HepG2 (cell line): Measurements from ENCODE around the gene UBQLN4. TPM values are rescaled to one million over a fixed set of nuclear protein-coding genes. Genes with fewer than 3 reads are reported as not detected.

Experiments used
- CREB1 ChIP-seq, 2 experiments: fragments of 450-650 bp in 1 of 2; IDR thresholded peaks; 2 replicates each; pipeline ENCODE4 v1.6.1; 2016 to 2017; ENCODE audit warnings: control low read depth in 1 of 2, mild to moderate bottlenecking in 1 of 2, missing compliant biosample characterization in 1 of 2, missing genetic modification characterization in 1 of 2
- EP300 ChIP-seq, 3 experiments: sonication (generic) in 1 of 3; formaldehyde crosslinking in 1 of 3; IDR thresholded peaks; 2 replicates each; pipeline versions ENCODE4 v1.5.1 to v1.6.1; 2011 to 2020; ENCODE audit warnings: low read depth in 2 of 3, low read length in 2 of 3, borderline replicate concordance in 1 of 3, improper control_type of control experiment in 1 of 3, mild to moderate bottlenecking in 1 of 3, missing genetic modification reagents in 1 of 3, moderate library complexity in 1 of 3
- HNRNPL ChIP-seq: fragments of 200-400 bp; formaldehyde crosslinking; IDR thresholded peaks from 2 replicates; pipeline ENCODE4 v1.6.1; 2017; ENCODE audit warnings: mild to moderate bottlenecking, low read depth, low read length
- KDM6A ChIP-seq: IDR thresholded peaks from 2 replicates; pipeline ENCODE4 v1.6.1; 2016; ENCODE audit warnings: low read depth
- MYC ChIP-seq: sonication (generic); formaldehyde crosslinking; IDR thresholded peaks from 2 replicates; pipeline ENCODE4 v1.9.0; 2021; ENCODE audit warnings: missing genetic modification reagents, borderline replicate concordance
- NFYC ChIP-seq: IDR thresholded peaks from 2 replicates; pipeline ENCODE4 v1.6.1; 2016; ENCODE audit warnings: missing genetic modification reagents, missing compliant biosample characterization
- RBFOX2 ChIP-seq: fragments of 200-400 bp; formaldehyde crosslinking; IDR thresholded peaks from 2 replicates; pipeline ENCODE4 v1.6.1; 2017; ENCODE audit warnings: low read depth, mild to moderate bottlenecking, low read length
- SRY ChIP-seq: sonication (generic); formaldehyde crosslinking; IDR thresholded peaks from 2 replicates; pipeline ENCODE4 v1.8.0; 2022; ENCODE audit warnings: mild to moderate bottlenecking, missing genetic modification reagents
- ZNF20 ChIP-seq: sonication (generic); formaldehyde crosslinking; IDR thresholded peaks from 2 replicates; pipeline ENCODE4 v1.4.0; 2020; ENCODE audit warnings: mild to moderate bottlenecking, moderate library complexity, missing genetic modification reagents
- ZNF296 ChIP-seq: sonication (generic); formaldehyde crosslinking; conservative IDR thresholded peaks from 2 replicates; pipeline ENCODE4 v1.5.0; 2020; ENCODE audit warnings: mild to moderate bottlenecking, missing genetic modification reagents
- ZNF556 ChIP-seq: sonication (generic); formaldehyde crosslinking; IDR thresholded peaks from 2 replicates; pipeline ENCODE4 v1.4.0; 2020; ENCODE audit warnings: mild to moderate bottlenecking, missing genetic modification reagents, borderline replicate concordance
- ZNF589 ChIP-seq: sonication (generic); formaldehyde crosslinking; conservative IDR thresholded peaks from 2 replicates; pipeline ENCODE4 v1.8.0; 2022; ENCODE audit warnings: mild to moderate bottlenecking, moderate library complexity, missing genetic modification reagents
- ZNF674 ChIP-seq: sonication (generic); formaldehyde crosslinking; IDR thresholded peaks from 2 replicates; pipeline ENCODE4 v1.5.0; 2020; ENCODE audit warnings: low read depth, mild to moderate bottlenecking, missing genetic modification reagents
- ZNF83 ChIP-seq: sonication (generic); formaldehyde crosslinking; IDR thresholded peaks from 2 replicates; pipeline ENCODE4 v1.4.0; 2020; ENCODE audit warnings: missing genetic modification reagents, mild to moderate bottlenecking, borderline replicate concordance
- polyA plus RNA-seq, 8 experiments: library from polyadenylated mRNA; depleted of rRNA in 3 of 8; stranded (reverse) in 7 of 8; unstranded in 1 of 8; fragments of >200 nt; fragmentation: Illumina TruSeq in 4 of 8; extraction: Trizol in 4 of 8; gene quantifications; 2 replicates each; pipeline versions ENCODE4 v1.2.1 to v1.2.3, GENCODE V29; 2011 to 2016; ENCODE audit warnings: low read depth in 4 of 8, missing spikeins in 1 of 8, mixed read lengths in 1 of 8; ENCODE audit not compliant: insufficient read depth in 1 of 8
- total RNA-seq, 5 experiments: library from RNA; depleted of rRNA; stranded (reverse); fragments of >200 nt; fragmentation: Illumina TruSeq; extraction: Trizol; gene quantifications; 2 replicates each; pipeline ENCODE4 v1.2.3, GENCODE V29; 2016; ENCODE audit warnings: low read depth in 1 of 5
- TF ChIP-seq, protein P1 (sequence below): sonication (generic); formaldehyde crosslinking; IDR thresholded peaks from 2 replicates; pipeline ENCODE4 v1.9.0; 2021; ENCODE audit warnings: missing genetic modification reagents, mild to moderate bottlenecking, borderline replicate concordance
- TF ChIP-seq, protein P2 (sequence below): sonication (generic); formaldehyde crosslinking; IDR thresholded peaks from 2 replicates; pipeline ENCODE4 v1.4.0; 2020; ENCODE audit warnings: missing genetic modification reagents
- TF ChIP-seq, protein P3 (sequence below), 2 experiments: IDR thresholded peaks; 2 replicates each; pipeline ENCODE4 v1.6.1; 2011 to 2012; ENCODE audit warnings: low read length in 2 of 2, borderline replicate concordance in 1 of 2, low read depth in 1 of 2, mild to moderate bottlenecking in 1 of 2, moderate library complexity in 1 of 2

Gene UBQLN4
- total and polyA plus RNA-seq, 2 of the 13 experiments (the other 11 are each of a cell fraction or from before 2014, with no cell fraction given): 31.5 to 39.8 TPM

DNA sequence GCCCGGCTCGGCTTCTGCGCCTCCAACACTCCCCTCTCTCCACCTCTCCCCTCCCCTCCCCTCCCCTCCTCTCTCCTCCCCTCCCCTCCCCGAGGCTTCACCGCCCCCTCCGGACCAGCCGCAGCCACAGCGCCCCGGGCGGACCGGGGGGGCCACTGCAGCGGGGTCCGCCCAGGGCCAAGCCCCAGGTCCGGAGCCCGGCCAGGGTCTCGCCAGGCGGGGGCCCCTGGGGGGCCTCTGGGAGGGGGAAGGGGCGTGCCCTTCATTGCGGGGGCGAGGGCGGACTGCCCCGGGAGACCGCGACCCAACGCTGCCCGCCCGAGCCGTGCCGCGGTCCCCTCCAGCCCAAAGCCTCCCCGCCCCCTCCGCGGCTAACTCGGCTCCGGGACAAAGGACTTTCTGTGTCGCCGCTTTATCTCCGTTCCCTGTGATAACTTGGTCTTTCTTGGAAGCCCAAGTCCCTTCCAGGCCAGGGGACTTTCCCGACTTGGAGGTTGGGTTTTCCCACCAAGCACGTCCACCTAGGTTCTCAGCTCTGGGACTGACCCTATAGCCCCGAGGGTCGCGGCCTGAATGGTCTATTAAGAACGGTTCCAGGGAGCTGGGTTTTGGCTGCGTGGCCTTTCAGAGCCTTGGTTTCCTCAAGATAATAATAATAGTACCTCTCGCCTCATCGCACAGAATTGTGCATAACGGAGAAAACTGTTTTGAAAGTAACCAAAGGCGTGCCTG, at the start of gene UBQLN4 (continued):
- TF ChIP-seq, protein P1, sequence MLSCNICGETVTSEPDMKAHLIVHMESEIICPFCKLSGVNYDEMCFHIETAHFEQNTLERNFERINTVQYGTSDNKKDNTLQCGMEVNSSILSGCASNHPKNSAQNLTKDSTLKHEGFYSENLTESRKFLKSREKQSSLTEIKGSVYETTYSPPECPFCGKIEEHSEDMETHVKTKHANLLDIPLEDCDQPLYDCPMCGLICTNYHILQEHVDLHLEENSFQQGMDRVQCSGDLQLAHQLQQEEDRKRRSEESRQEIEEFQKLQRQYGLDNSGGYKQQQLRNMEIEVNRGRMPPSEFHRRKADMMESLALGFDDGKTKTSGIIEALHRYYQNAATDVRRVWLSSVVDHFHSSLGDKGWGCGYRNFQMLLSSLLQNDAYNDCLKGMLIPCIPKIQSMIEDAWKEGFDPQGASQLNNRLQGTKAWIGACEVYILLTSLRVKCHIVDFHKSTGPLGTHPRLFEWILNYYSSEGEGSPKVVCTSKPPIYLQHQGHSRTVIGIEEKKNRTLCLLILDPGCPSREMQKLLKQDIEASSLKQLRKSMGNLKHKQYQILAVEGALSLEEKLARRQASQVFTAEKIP (CRISPR knock-in tag): no peak
- TF ChIP-seq KDM6A: no peak
- no peak for TF ChIP-seq ZNF589
- no peak; the same call in 1 of the 2 replicates for TF ChIP-seq ZNF20 (CRISPR knock-in tag)
- 0 out of 2 replicates have a peak, but pooled peaks have one; percentile 47 for TF ChIP-seq ZNF674
- TF ChIP-seq MYC (CRISPR knock-in tag): no peak
- no peak for TF ChIP-seq SRY (CRISPR knock-in tag)
- TF ChIP-seq ZNF556 (CRISPR knock-in tag): 0 out of 2 replicates have a peak, but pooled peaks have one; percentile 12
- TF ChIP-seq CREB1 (IDR thresholded peaks at IDR 0.05): no peak
- TF ChIP-seq CREB1 (CRISPR knock-in tag; IDR thresholded peaks at IDR 0.05): no peak
- TF ChIP-seq, protein P2, sequence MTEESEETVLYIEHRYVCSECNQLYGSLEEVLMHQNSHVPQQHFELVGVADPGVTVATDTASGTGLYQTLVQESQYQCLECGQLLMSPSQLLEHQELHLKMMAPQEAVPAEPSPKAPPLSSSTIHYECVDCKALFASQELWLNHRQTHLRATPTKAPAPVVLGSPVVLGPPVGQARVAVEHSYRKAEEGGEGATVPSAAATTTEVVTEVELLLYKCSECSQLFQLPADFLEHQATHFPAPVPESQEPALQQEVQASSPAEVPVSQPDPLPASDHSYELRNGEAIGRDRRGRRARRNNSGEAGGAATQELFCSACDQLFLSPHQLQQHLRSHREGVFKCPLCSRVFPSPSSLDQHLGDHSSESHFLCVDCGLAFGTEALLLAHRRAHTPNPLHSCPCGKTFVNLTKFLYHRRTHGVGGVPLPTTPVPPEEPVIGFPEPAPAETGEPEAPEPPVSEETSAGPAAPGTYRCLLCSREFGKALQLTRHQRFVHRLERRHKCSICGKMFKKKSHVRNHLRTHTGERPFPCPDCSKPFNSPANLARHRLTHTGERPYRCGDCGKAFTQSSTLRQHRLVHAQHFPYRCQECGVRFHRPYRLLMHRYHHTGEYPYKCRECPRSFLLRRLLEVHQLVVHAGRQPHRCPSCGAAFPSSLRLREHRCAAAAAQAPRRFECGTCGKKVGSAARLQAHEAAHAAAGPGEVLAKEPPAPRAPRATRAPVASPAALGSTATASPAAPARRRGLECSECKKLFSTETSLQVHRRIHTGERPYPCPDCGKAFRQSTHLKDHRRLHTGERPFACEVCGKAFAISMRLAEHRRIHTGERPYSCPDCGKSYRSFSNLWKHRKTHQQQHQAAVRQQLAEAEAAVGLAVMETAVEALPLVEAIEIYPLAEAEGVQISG (CRISPR knock-in tag): peak; percentile 90
- TF ChIP-seq, protein P3, sequence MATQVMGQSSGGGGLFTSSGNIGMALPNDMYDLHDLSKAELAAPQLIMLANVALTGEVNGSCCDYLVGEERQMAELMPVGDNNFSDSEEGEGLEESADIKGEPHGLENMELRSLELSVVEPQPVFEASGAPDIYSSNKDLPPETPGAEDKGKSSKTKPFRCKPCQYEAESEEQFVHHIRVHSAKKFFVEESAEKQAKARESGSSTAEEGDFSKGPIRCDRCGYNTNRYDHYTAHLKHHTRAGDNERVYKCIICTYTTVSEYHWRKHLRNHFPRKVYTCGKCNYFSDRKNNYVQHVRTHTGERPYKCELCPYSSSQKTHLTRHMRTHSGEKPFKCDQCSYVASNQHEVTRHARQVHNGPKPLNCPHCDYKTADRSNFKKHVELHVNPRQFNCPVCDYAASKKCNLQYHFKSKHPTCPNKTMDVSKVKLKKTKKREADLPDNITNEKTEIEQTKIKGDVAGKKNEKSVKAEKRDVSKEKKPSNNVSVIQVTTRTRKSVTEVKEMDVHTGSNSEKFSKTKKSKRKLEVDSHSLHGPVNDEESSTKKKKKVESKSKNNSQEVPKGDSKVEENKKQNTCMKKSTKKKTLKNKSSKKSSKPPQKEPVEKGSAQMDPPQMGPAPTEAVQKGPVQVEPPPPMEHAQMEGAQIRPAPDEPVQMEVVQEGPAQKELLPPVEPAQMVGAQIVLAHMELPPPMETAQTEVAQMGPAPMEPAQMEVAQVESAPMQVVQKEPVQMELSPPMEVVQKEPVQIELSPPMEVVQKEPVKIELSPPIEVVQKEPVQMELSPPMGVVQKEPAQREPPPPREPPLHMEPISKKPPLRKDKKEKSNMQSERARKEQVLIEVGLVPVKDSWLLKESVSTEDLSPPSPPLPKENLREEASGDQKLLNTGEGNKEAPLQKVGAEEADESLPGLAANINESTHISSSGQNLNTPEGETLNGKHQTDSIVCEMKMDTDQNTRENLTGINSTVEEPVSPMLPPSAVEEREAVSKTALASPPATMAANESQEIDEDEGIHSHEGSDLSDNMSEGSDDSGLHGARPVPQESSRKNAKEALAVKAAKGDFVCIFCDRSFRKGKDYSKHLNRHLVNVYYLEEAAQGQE (IDR thresholded peaks at IDR 0.05; ENCODE audit: borderline replicate concordance in 1 of 2, low read depth in 1 of 2, low read length in 2 of 2): peak in 1 of 2 experiments; percentile 21; a peak in 1 of 4 replicates
- no peak for TF ChIP-seq HNRNPL
- TF ChIP-seq NFYC (CRISPR knock-in tag): no peak
- peak; percentile 48; the same call in 1 of the 2 replicates for TF ChIP-seq RBFOX2
- TF ChIP-seq ZNF296 (CRISPR knock-in tag): peak; percentile 62; the same call in 1 of the 2 replicates
- peak; percentile 12 to 44; a peak in 2 of 4 replicates for TF ChIP-seq EP300 (IDR thresholded peaks at IDR 0.05; ENCODE audit: low read depth in 2 of 2, low read length in 2 of 2)
- TF ChIP-seq EP300 (CRISPR knock-in tag; IDR thresholded peaks at IDR 0.05; ENCODE audit: borderline replicate concordance): no peak
- no peak for TF ChIP-seq ZNF83 (CRISPR knock-in tag)
